A549 (cell line): ENCODE results near the gene CD180.

ENCODE experiments used
- MAZ ChIP-seq: fragments of 150-350 bp; IDR thresholded peaks from 2 replicates; pipeline ENCODE4 v1.6.1; 2014; ENCODE audit warnings: antibody characterized with exemption, low read depth, low read length, borderline replicate concordance
- NFE2L2 ChIP-seq: fragments of 150-350 bp; conservative IDR thresholded peaks from 2 replicates; pipeline ENCODE4 v1.6.1; 2014; ENCODE audit warnings: low read length
- POLR2A ChIP-seq: IDR thresholded peaks from 2 replicates; pipeline ENCODE4 v1.6.1; 2012; ENCODE audit warnings: mild to moderate bottlenecking, low read length
- RAD21 ChIP-seq, 2 experiments: fragments of >200 bp in 1 of 2; sonication (Bioruptor Twin) in 1 of 2; formaldehyde crosslinking in 1 of 2; IDR thresholded peaks in 1 of 2; conservative IDR thresholded peaks in 1 of 2; 2 replicates in 1 of 2; 3 replicates in 1 of 2; pipeline ENCODE4 v1.6.1; 2012 to 2018; ENCODE audit warnings: inconsistent platforms in 1 of 2
- TF ChIP-seq, protein P1 (sequence below): fragments of 250-450 bp; sonication (Bioruptor Pico); IDR thresholded peaks from 2 replicates; pipeline ENCODE4 v1.5.0; 2021; ENCODE audit warnings: mild to moderate bottlenecking, moderate library complexity, borderline replicate concordance
- TF ChIP-seq, protein P2 (sequence below): fragments of >200 bp; sonication (Bioruptor Twin); formaldehyde crosslinking; IDR thresholded peaks from 3 replicates; pipeline ENCODE4 v1.5.1; 2016

DNA sequence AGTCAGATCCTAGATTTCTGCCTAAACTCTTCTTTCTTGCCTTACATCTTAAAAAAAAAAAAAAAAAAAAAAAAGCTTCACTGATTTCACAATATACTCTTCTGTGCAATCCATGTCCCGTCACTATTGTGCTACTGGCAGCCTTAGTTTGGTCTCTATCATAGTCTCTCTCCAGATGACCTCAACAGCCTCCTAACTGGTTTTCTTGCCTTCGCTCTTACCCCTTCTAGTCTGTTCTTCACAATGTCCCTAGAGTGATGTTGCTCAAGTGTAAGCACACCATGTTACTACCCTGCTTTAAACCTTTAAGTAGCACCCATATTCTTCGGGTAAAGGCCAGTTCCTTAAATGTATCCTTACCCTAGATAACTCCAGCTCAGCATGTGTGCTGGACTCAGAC is 25.8 kb downstream of the CD180 start:
- TF ChIP-seq, protein P1, sequence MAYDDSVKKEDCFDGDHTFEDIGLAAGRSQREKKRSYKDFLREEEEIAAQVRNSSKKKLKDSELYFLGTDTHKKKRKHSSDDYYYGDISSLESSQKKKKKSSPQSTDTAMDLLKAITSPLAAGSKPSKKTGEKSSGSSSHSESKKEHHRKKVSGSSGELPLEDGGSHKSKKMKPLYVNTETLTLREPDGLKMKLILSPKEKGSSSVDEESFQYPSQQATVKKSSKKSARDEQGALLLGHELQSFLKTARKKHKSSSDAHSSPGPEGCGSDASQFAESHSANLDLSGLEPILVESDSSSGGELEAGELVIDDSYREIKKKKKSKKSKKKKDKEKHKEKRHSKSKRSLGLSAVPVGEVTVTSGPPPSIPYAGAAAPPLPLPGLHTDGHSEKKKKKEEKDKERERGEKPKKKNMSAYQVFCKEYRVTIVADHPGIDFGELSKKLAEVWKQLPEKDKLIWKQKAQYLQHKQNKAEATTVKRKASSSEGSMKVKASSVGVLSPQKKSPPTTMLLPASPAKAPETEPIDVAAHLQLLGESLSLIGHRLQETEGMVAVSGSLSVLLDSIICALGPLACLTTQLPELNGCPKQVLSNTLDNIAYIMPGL (CRISPR knock-in tag) = no peak
- TF ChIP-seq MAZ (no peak), POLR2A (no peak), NFE2L2 (no peak), RAD21 (conservative IDR thresholded peaks at IDR 0.05 in 1 of 2, IDR thresholded peaks at IDR 0.05 in 1 of 2) (no peak)
- TF ChIP-seq, protein P2, sequence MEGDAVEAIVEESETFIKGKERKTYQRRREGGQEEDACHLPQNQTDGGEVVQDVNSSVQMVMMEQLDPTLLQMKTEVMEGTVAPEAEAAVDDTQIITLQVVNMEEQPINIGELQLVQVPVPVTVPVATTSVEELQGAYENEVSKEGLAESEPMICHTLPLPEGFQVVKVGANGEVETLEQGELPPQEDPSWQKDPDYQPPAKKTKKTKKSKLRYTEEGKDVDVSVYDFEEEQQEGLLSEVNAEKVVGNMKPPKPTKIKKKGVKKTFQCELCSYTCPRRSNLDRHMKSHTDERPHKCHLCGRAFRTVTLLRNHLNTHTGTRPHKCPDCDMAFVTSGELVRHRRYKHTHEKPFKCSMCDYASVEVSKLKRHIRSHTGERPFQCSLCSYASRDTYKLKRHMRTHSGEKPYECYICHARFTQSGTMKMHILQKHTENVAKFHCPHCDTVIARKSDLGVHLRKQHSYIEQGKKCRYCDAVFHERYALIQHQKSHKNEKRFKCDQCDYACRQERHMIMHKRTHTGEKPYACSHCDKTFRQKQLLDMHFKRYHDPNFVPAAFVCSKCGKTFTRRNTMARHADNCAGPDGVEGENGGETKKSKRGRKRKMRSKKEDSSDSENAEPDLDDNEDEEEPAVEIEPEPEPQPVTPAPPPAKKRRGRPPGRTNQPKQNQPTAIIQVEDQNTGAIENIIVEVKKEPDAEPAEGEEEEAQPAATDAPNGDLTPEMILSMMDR = no peak
